ENCODE data around the gene GRIA4. TPM values are rescaled to one million over a fixed set of nuclear protein-coding genes. Genes with fewer than 3 reads are reported as not detected.

The GRIA4 gene
- polyA plus RNA-seq, 1 experiment, result not detected

- POLR2A ChIA-PET, result no interaction called here
- H3K27me3 ChIP-seq (ENCODE audit: control insufficient read depth, insufficient read depth, low read length), result no peaks in the 10 kb centered on the region
- no peak for TF ChIP-seq CTCF (IDR thresholded peaks at IDR 0.05; ENCODE audit: insufficient read depth, low read depth, low read length)
- CTCF ChIA-PET, result no interaction called here
- DNase-seq (ENCODE audit: low read depth), result no peak
- no peak overlapping the region for H3K4me3 ChIP-seq (ENCODE audit: low read depth, low read length)
- H3K36me3 ChIP-seq (ENCODE audit: control insufficient read depth, insufficient read depth, low read length), result no peaks in the 10 kb centered on the region
These were observed 350.7 kb downstream of the GRIA4 start for GRCh38 chr11:105960252-105961245.

GRCh38 chr11:105968021-105968697 is 358.3 kb downstream of the GRIA4 start:
- Histone ChIP-seq H3K4me3 (ENCODE audit: low read depth, low read length) (no peak overlapping the region), H3K27me3 (ENCODE audit: control insufficient read depth, insufficient read depth, low read length) (no peaks in the 10 kb centered on the region), H3K36me3 (ENCODE audit: control insufficient read depth, insufficient read depth, low read length) (no peaks in the 10 kb centered on the region)
- DNase-seq (ENCODE audit: low read depth), result no peak
- ChIA-PET CTCF (no interaction called here), POLR2A (no interaction called here)
- TF ChIP-seq CTCF (IDR thresholded peaks at IDR 0.05; ENCODE audit: insufficient read depth, low read depth, low read length), result no peak

- no peaks in the 10 kb centered on the region for H3K36me3 ChIP-seq (ENCODE audit: control insufficient read depth, insufficient read depth, low read length)
- POLR2A ChIA-PET, result no interaction called here
- no peak for TF ChIP-seq CTCF (IDR thresholded peaks at IDR 0.05; ENCODE audit: insufficient read depth, low read depth, low read length)
- no peaks in the 10 kb centered on the region for H3K27me3 ChIP-seq (ENCODE audit: control insufficient read depth, insufficient read depth, low read length)
- DNase-seq (ENCODE audit: low read depth), result no peak
- no peak overlapping the region for H3K4me3 ChIP-seq (ENCODE audit: low read depth, low read length)
- CTCF ChIA-PET, result no interaction called here
These were observed 359.9 kb downstream of the GRIA4 start for GRCh38 chr11:105969756-105970155.

- no peaks in the 10 kb centered on the region for H3K36me3 ChIP-seq (ENCODE audit: control insufficient read depth, insufficient read depth, low read length)
- no peaks in the 10 kb centered on the region for H3K27me3 ChIP-seq (ENCODE audit: control insufficient read depth, insufficient read depth, low read length)
- DNase-seq (ENCODE audit: low read depth), result no peak
- no peak overlapping the region for H3K4me3 ChIP-seq (ENCODE audit: low read depth, low read length)
- TF ChIP-seq CTCF (IDR thresholded peaks at IDR 0.05; ENCODE audit: insufficient read depth, low read depth, low read length), result no peak
- ChIA-PET CTCF (no interaction called here), POLR2A (no interaction called here)
These were observed 365.3 kb downstream of the GRIA4 start for GRCh38 chr11:105975128-105975527.

- Histone ChIP-seq H3K4me3 (ENCODE audit: low read depth, low read length) (no peak overlapping the region), H3K36me3 (ENCODE audit: control insufficient read depth, insufficient read depth, low read length) (no peaks in the 10 kb centered on the region), H3K27me3 (ENCODE audit: control insufficient read depth, insufficient read depth, low read length) (no peaks in the 10 kb centered on the region)
- CTCF ChIA-PET, result no interaction called here
- POLR2A ChIA-PET, result no interaction called here
- no peak for TF ChIP-seq CTCF (IDR thresholded peaks at IDR 0.05; ENCODE audit: insufficient read depth, low read depth, low read length)
- no peak for DNase-seq (ENCODE audit: low read depth)
These were observed 370.3 kb downstream of the GRIA4 start for GRCh38 chr11:105979997-105980703.
